Fibroblast of villous mesenchyme (primary cell): ENCODE measurements around the gene MCUB. TPM values are rescaled to one million over a fixed set of nuclear protein-coding genes. Genes with fewer than 3 reads are reported as not detected.
"Not testable (repeated sequence)": the region's sequence is repeated elsewhere in the genome, so short reads cannot be mapped to it uniquely, and the experiment has no call there.

ENCODE experiments used
- DNase-seq: peaks from one replicate; pipeline ENCODE4 v3.0.0-alpha.2; 2010; ENCODE audit warnings: low read depth
- H3K4me3 ChIP-seq: 2 replicates; pipeline ENCODE4 v1.5.1; 2011; ENCODE audit warnings: low read depth, mild to moderate bottlenecking, low read length
- CTCF ChIP-seq: IDR thresholded peaks from 2 replicates; pipeline ENCODE4 v1.5.1; 2012; ENCODE audit warnings: low read depth, mild to moderate bottlenecking, low read length; ENCODE audit not compliant: insufficient read depth
- total RNA-seq: library from RNA; depleted of rRNA; stranded (reverse); fragments of >200 nt; gene quantifications from 2 replicates; pipeline ENCODE4 v1.2.3, GENCODE V29; 2012

The MCUB gene
- total RNA-seq, 1 donor: 8.2 TPM

- TF ChIP-seq CTCF: no peak
- DNase-seq: peak; percentile 45
- no peak overlapping the region for H3K4me3 ChIP-seq
Measured at GRCh38 chr4:109548655-109549054, 11.4 kb upstream of the MCUB start.

DNA sequence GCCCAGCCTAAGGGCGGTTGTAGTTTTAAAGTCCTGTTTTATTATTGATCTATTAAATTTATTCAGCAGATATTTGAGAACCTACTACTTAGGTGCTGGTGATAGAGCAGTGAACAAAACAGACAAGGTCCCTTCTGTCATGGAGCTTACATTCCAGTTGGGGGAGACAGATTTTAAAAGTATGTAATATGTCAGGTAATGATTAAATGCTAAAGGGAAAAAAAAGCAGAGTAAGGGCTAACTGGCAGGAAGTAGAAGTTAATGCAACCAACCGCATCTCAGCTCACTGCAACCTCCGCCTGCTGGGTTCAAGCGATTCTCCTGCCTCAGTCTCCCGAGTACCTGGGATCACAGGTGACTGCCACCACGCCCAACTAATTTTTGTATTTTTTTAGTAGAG lies 7.8 kb upstream of the MCUB start:
- DNase-seq: no peak
- no peak for TF ChIP-seq CTCF
- no peak overlapping the region for H3K4me3 ChIP-seq

DNA sequence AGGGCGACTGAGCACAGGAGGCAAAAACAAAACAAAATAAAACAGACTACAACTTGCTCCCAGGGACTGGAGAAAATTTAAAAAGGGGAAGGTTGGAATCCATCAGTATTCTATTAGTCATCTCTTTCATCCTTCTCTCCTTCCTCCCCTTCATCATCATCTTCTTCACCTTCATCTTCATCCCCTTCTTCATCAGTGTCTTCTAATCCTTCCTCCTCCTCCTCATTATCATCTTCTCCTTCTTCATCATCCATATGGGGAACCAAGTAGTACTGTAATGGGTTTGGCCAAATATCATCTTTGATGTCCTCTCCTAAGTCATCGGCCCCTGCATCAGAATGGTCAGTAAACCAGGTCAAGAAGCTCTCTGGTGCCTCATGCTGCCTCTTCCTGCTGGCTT lies 6.9 kb upstream of the MCUB start:
- no peak for TF ChIP-seq CTCF
- no peak overlapping the region for H3K4me3 ChIP-seq
- no peak for DNase-seq

DNA sequence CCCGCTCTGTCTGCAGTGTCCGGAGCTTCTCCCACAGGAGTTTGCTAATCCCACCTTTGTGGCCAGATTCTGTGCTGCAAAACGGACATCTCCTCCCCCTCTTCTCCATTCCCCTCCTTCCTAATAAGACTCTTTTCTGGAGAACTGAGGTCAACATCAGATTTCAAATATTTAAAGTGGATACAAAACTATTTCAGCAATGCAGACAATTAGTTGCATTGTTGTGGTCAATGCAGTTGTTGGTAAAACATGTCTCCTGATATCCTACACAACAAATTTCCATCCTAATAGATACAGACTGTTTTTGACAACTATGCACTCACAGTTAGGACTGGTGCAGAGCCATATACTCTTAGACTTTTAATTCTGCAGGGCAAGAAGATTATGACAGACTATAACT lies 5.1 kb upstream of the MCUB start:
- H3K4me3 ChIP-seq: no peak overlapping the region
- TF ChIP-seq CTCF: no peak
- no peak for DNase-seq

- H3K4me3 ChIP-seq: no peak overlapping the region
- no peak for DNase-seq
- TF ChIP-seq CTCF: no peak
Measured at GRCh38 chr4:109557433-109557832, 2.6 kb upstream of the MCUB start.

GRCh38 chr4:109558095-109558494 lies 2.0 kb upstream of the MCUB start:
- DNase-seq, H3K4me3 ChIP-seq: not testable (repeated sequence)

DNA sequence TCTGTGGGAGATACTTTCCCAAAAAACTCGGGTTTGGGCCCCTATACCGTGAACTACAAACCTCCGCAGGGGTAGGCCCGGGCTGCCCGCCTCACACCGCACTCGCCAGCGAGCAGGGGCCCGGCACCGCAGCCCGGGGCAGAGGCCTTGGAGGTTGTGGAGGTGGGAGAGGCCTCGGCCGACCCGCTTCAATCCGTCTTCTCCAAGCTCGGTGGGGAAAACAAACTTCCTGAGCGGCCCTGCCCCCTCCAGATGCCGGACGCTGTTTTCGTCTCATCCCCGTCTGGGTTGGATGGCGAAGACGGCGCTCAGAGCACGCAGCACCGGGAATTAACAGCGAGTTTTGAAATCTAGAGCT lies 442 bp upstream of the MCUB start:
- TF ChIP-seq CTCF: no peak
- H3K4me3 ChIP-seq: peak overlapping the region; percentile 76
- DNase-seq: peak; percentile 61
